PFSK-1 (cell line): Measurements from ENCODE around the gene RNF220.

ENCODE experiments used
- FOXP2 ChIP-seq: optimal IDR thresholded peaks from 2 replicates; pipeline ENCODE3; 2011; ENCODE audit warnings: borderline replicate concordance, control low read depth, inconsistent platforms; ENCODE audit not compliant: insufficient read depth; ENCODE audit errors: extremely low read length, extremely low read depth
- POLR2AphosphoS5 ChIP-seq: IDR thresholded peaks from 2 replicates; pipeline ENCODE4 v1.6.1; 2012; ENCODE audit warnings: low read depth, mild to moderate bottlenecking, control low read depth, low read length, moderate library complexity
- SIN3A ChIP-seq: IDR thresholded peaks from 2 replicates; pipeline ENCODE4 v1.6.1; 2012; ENCODE audit warnings: mild to moderate bottlenecking, low read length, moderate library complexity, borderline replicate concordance; ENCODE audit not compliant: insufficient read depth
- TAF1 ChIP-seq: IDR thresholded peaks from 2 replicates; pipeline ENCODE4 v1.6.1; 2012; ENCODE audit warnings: low read length, control low read depth, borderline replicate concordance; ENCODE audit not compliant: insufficient read depth
- TF ChIP-seq, protein P1 (sequence below), 2 experiments: IDR thresholded peaks; 2 replicates each; pipeline versions ENCODE4 v1.6.1 to v1.8.0; 2011 to 2012; ENCODE audit warnings: low read depth in 2 of 2, low read length in 2 of 2, control low read depth in 1 of 2, inconsistent platforms in 1 of 2, mild to moderate bottlenecking in 1 of 2, moderate library complexity in 1 of 2; ENCODE audit not compliant: insufficient read depth in 1 of 2

RNF220 gene

DNA sequence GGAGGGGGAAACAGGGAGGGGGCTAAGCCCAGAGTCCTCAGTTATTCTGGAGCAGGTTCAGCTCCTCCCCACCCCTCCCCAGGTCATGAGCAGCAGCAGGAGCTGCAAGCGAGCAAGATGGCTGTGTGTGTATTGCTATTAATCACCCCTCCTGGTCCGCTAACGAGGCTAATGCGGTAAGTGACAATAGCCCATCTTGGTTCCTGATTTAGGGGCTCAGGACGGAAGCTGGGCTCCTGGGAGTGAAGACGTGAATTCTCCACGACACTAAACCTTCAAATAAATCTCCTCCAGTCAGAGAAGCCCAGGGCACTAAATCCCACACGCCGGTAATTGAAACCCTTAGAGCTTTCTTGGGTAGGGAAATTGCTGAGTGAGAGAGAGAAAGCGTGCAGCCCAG, 193.1 kb downstream of the RNF220 start:
- no peak for TF ChIP-seq FOXP2
- TF ChIP-seq SIN3A = no peak
- TF ChIP-seq TAF1 = no peak
- TF ChIP-seq POLR2AphosphoS5 = no peak
- TF ChIP-seq, protein P1, sequence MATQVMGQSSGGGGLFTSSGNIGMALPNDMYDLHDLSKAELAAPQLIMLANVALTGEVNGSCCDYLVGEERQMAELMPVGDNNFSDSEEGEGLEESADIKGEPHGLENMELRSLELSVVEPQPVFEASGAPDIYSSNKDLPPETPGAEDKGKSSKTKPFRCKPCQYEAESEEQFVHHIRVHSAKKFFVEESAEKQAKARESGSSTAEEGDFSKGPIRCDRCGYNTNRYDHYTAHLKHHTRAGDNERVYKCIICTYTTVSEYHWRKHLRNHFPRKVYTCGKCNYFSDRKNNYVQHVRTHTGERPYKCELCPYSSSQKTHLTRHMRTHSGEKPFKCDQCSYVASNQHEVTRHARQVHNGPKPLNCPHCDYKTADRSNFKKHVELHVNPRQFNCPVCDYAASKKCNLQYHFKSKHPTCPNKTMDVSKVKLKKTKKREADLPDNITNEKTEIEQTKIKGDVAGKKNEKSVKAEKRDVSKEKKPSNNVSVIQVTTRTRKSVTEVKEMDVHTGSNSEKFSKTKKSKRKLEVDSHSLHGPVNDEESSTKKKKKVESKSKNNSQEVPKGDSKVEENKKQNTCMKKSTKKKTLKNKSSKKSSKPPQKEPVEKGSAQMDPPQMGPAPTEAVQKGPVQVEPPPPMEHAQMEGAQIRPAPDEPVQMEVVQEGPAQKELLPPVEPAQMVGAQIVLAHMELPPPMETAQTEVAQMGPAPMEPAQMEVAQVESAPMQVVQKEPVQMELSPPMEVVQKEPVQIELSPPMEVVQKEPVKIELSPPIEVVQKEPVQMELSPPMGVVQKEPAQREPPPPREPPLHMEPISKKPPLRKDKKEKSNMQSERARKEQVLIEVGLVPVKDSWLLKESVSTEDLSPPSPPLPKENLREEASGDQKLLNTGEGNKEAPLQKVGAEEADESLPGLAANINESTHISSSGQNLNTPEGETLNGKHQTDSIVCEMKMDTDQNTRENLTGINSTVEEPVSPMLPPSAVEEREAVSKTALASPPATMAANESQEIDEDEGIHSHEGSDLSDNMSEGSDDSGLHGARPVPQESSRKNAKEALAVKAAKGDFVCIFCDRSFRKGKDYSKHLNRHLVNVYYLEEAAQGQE (IDR thresholded peaks at IDR 0.05; ENCODE audit: insufficient read depth in 1 of 2, low read depth in 2 of 2, low read length in 2 of 2) = no peak

DNA sequence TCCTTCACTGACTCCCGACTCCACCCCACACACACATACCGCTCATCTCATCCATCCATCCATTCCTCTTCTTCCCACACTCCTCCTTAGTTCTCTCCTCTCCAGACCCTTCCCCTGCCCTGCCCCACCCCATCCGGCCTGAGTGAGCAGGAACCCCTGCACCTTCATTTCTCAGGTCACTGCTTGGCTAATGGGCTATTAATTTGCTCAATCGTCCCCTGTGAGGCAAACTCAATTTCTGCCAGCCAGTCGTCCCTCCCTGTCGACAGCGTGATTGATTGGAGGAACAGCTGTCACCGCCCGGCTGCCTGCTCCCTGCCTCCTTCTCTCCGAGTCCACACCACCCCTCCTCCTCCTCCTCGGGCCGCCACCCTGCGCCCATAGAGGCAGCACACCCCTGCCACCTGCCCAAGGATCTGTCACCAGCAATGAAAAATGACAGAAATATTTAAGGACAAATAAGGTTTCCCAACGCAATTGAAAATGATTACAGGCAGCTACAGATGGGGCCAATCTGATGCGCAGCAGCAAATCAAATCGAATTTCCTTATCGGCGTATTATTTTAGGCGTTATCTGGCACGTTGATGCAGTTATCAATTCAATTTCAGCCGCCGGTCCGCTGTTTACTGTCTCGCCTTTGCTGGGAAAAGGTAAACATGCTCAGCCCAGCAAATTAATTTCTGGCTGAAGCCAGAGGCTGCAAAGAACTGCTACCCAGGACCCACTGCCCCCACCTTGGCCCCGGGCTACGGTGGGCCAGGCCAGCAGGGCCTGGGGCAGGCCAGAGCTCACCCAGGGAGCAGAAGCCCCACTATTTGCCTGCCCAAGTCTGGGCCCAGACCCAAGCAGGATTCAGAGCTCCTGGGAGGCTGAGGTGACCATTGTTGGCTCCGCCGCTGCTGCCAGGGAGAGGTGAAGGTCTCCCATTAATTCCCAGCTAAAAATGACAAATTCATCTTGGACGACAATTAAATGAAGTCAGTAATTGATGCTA, 197.9 kb downstream of the RNF220 start:
- TF ChIP-seq SIN3A (no peak), FOXP2 (no peak), TAF1 (no peak)
- TF ChIP-seq, protein P1 (IDR thresholded peaks at IDR 0.05; ENCODE audit: insufficient read depth in 1 of 2, low read depth in 2 of 2, low read length in 2 of 2) = no peak

DNA sequence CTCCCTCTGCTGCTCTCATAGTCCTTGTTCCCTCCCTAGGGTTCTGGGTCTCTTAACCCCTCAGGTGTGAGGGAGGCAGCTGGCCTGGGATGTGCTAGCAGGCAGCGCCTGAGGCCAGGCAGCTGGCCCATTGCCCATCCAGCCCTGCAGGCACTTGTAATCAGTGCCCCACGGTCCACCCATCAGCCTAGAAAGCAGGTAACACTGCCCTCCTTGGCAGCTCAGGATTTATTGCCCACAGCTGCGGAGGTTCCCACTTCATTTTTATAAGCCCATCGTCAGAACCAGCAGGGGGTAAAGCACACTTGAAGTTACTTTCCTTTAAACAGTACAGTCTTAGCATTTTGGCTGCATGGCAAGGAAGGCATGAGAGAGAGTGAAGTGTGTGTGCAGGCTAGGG, 198.7 kb downstream of the RNF220 start:
- TF ChIP-seq FOXP2 (no peak), SIN3A (no peak), POLR2AphosphoS5 (no peak), TAF1 (no peak)
- TF ChIP-seq, protein P1 (IDR thresholded peaks at IDR 0.05; ENCODE audit: insufficient read depth in 1 of 2, low read depth in 2 of 2, low read length in 2 of 2) = no peak

DNA sequence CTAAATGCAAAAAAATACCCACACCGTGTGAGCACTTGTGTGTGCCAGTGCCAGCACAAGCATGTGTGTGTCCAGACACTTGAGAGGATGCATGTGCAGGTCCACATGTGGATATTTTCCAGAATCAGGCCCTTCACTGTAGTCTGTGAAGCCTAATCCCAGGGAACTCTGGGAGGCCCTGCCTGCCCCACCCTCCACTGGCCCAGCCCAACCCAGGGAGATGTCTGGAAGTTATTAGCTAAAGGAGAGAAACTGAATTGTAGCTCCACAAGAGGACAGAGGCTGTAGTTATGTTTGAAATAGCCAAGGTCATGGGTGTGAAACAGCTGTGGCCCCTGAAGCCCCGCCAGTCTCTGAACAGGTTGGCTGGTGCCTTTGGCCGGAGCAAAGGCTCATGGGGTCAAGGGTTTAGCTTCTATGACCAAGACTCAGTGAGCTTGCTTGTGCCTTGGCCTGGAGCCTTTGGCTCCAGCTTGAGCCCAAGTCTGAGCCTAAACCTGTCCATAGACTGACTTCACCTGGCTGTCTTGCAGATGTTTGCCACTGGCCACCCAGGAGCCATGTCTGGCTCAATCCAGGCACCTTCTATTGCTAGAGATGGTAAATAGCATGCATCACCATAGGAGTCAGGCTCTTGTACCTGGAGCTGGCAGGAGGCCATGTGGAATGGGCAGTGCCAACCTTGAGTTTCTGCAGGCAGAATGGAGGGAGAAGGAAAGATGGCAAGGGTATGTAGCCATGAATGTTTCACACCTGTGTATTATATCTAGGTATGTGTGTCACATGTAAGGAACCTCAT, 199.3 kb downstream of the RNF220 start:
- TF ChIP-seq POLR2AphosphoS5 (no peak), SIN3A (no peak), TAF1 (no peak)

DNA sequence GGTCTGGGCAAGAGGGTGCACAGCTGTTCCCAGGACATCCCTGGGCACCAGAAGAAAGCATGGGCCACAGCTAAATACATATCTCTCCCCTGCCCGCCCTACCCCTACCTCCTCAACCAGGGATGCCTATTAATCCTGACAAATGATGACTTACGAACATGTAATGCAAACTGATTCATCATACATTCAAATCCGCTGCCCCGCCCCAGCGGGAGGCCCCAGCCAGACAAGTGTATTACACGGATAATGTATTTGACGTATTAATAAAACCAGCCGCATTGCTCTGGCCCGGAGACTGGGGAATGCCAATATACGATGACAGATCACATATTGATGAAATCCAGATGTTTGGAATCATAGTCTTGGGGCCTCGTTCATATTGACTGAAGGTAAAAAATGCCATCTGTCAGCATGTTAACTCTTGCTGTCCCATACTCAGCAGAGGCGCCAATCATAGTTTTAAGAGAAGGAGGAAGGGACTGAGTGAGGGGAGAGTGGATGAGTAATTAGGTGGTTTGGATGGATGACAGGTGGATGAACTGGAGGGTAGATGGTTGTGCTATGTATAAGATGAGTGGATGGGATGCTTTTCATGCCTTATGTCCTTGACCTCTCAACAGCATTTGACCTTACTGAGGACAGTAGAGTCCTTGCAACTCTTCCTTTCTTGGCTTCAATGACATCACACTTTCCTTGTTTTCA, 201.0 kb downstream of the RNF220 start:
- no peak for TF ChIP-seq POLR2AphosphoS5
- TF ChIP-seq FOXP2 = no peak
- TF ChIP-seq TAF1 = no peak
- no peak for TF ChIP-seq SIN3A
- TF ChIP-seq, protein P1 (IDR thresholded peaks at IDR 0.05; ENCODE audit: insufficient read depth in 1 of 2, low read depth in 2 of 2, low read length in 2 of 2) = no peak
